Muscle of leg (tissue), 11 donors: ENCODE measurements around the gene ELL3. TPM values are rescaled to one million over a fixed set of nuclear protein-coding genes. Genes with fewer than 3 reads are reported as not detected.

Source experiments
- DNase-seq: peaks from one replicate; pipeline ENCODE4 v3.0.0; 2013
- H3K27ac ChIP-seq: one replicate; pipeline ENCODE4 v1.5.1; 2013; ENCODE audit warnings: mild to moderate bottlenecking, low read length, control low read depth
- H3K27me3 ChIP-seq: one replicate; pipeline ENCODE4 v1.6.1; 2013; ENCODE audit warnings: low read length; ENCODE audit not compliant: control insufficient read depth, insufficient read depth
- H3K36me3 ChIP-seq: one replicate; pipeline ENCODE4 v1.6.1; 2013; ENCODE audit warnings: low read length; ENCODE audit not compliant: control insufficient read depth, insufficient read depth
- H3K4me1 ChIP-seq: one replicate; pipeline ENCODE4 v1.6.1; 2013; ENCODE audit warnings: low read length; ENCODE audit not compliant: control insufficient read depth, insufficient read depth
- H3K4me3 ChIP-seq: one replicate; pipeline ENCODE4 v1.5.1; 2013; ENCODE audit warnings: low read length, control low read depth
- H3K9me3 ChIP-seq: replicated peaks from 2 replicates; pipeline ENCODE4 v1.6.1; 2013; ENCODE audit warnings: low read depth, low read length; ENCODE audit not compliant: control insufficient read depth
- WGBS: methylation state at CpG from one replicate; pipeline ENCODE4 v1.1.5; 2013; ENCODE audit warnings: missing lambda C conversion rate; ENCODE audit not compliant: insufficient coverage; 5-methylcytosine and 5-hydroxymethylcytosine counted together
- polyA plus RNA-seq, 8 donors: library from polyadenylated mRNA; unstranded; fragments of 120-200 nt; gene quantifications; one replicate each; pipeline versions ENCODE4 v1.2.1 to v1.2.3, GENCODE V29; 2013; ENCODE audit warnings: inconsistent platforms in 1 of 8, low replicate concordance in 1 of 8; ENCODE audit not compliant: insufficient read length in 8 of 8, insufficient read depth in 1 of 8
- total RNA-seq: library from RNA; stranded (reverse); fragments of 120-200 nt; gene quantifications from one replicate; pipeline ENCODE4 v1.2.4, GENCODE V29; 2013

Gene ELL3
- total and polyA plus RNA-seq, 9 donors: 1.9 to 4.2 (median 2.7) TPM

DNA sequence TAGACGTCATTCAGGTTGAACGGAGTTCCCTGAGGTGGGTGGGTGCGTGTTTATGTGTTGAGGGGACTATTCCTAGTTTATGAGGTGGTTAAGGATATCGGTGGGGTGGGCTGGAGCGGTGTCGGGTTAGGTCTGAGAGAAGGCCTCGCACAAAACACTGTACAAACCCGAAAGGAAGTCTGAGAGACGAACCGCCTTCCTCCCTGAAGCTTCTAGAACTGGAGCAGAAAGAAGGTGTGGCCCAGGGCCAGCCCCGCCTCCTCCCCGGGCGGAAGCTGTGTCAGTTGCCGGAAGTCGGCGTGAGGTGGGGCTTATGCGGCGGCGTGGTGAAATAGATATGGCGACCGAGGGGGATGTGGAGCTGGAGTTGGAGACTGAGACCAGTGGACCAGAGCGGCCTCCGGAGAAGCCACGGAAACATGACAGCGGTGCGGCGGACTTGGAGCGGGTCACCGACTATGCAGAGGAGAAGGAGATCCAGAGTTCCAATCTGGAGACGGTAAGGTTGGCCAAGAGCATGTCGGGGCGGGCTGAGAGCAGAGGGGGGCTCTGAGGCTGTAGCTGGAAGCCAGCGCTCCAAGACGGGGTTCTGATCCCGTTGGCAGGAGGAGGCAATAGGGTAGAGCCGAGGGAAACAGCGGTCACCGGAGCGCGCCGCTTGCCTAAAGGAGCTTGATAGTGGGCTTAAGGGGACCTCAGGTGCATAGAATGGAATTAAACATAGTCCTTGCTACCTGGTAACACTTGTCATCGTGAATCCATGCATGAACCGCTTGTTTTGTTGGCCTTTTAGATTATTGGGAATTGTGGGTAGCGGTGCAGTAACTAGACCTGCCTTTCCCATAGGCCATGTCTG lies 23.7 kb upstream of the ELL3 start, which contains the start of gene HYPK:
TSS of gene HYPK (plus strand) at position 314 of the 856 bp plus-strand sequence. CDS start at position 338, 24 bp downstream.
- H3K27ac ChIP-seq: peak within 1 kb of the TSS; percentile 97
- peak within 1 kb of the TSS; percentile 90 for H3K4me3 ChIP-seq
- no peaks in the 10 kb centered on the region for H3K9me3 ChIP-seq
- H3K36me3 ChIP-seq: peaks cover 62% of the 10 kb centered on the region
- H3K27me3 ChIP-seq: no peaks in the 10 kb centered on the region
- peaks cover 21% of the 10 kb centered on the region for H3K4me1 ChIP-seq
- DNase-seq: peak; percentile 97
- WGBS: 7% methylated on average over 37 of the region's 44 CpGs

DNA sequence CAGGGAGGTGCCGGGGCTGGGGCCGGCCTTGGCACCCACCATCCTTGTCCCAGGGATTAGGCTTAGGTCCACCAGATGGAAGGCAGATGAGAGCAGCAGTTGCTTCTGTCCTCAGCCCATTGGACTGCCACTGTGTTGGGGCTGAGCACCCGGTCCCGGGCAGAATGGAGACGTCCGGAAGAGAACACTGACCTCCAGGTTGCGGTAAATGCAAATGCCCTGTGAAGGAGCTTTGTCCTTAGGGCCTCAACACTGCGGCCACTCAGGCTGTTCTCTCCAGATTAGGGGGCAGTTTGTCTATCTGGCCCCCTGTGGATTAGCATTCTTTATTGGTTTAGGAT lies 23.1 kb upstream of the ELL3 start, which contains the start of gene SERINC4:
TSS of gene SERINC4 (minus strand) at position 276 of the 341 bp plus-strand sequence. CDS start at position 42, 234 bp downstream.
- DNase-seq: no peak
- Histone ChIP-seq H3K4me3 (peak within 1 kb of the TSS; percentile 90), H3K4me1 (peaks cover 25% of the 10 kb centered on the region), H3K36me3 (peaks cover 62% of the 10 kb centered on the region), H3K27me3 (no peaks in the 10 kb centered on the region), H3K9me3 (no peaks in the 10 kb centered on the region), H3K27ac (peak within 1 kb of the TSS; percentile 97)
- 91% methylated on average over 7 of the region's 8 CpGs for WGBS

DNA sequence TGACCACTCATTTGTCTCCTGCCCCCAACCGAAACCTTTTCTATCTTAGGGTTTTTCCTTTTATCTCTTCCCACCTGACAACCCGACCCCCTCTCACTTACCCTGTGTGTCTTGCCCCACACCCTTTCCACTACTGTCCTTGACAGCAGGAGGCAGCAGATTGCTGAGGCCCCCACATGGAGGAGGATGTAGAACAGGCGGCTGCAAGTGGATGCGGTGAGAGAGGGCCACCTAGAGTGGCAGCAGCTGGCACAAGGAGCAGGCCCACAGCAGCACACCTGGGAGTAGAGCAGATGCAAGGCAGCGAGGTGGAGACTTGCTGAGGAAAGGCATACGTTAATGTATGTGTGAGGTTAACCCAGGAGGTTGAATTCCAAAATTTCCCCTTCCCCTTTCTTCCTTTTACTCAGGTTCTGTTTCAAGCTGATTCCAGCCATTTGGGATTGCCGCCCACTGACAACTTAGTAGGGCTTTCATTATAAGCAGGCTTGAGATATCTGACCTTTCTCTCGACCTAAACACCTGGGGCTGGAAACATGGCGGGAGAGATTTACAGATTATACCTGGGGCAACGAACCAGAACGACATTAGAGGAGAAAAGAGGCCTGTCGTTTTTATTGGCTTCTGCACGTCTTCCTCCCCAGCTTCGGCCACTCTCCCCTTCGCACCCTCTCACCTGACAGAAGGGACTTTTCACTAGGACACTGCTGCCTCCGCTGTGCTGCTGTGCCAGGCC lies 22.6 kb upstream of the ELL3 start:
- DNase-seq: no peak
- Histone ChIP-seq H3K4me1 (peaks cover 30% of the 10 kb centered on the region), H3K27ac (peak overlapping the region; percentile 97), H3K4me3 (no peak overlapping the region), H3K27me3 (no peaks in the 10 kb centered on the region), H3K9me3 (no peaks in the 10 kb centered on the region), H3K36me3 (peaks cover 64% of the 10 kb centered on the region)
- 82% methylated on average over 11 of the region's 16 CpGs for WGBS

- Histone ChIP-seq H3K27me3 (no peaks in the 10 kb centered on the region), H3K4me1 (peaks cover 43% of the 10 kb centered on the region), H3K27ac (peak overlapping the region; percentile 61), H3K4me3 (no peak overlapping the region), H3K9me3 (no peaks in the 10 kb centered on the region), H3K36me3 (peaks cover 59% of the 10 kb centered on the region)
- WGBS: no CpG with 5 or more reads among the region's 3 CpGs
- no peak for DNase-seq
These were observed 19.8 kb upstream of the ELL3 start for GRCh38 chr15:43796566-43796965.

GRCh38 chr15:43795997-43796396 lies 19.2 kb upstream of the ELL3 start:
- no peak for DNase-seq
- Histone ChIP-seq H3K4me1 (peaks cover 41% of the 10 kb centered on the region), H3K36me3 (peaks cover 58% of the 10 kb centered on the region), H3K27ac (no peak overlapping the region), H3K4me3 (no peak overlapping the region), H3K9me3 (no peaks in the 10 kb centered on the region), H3K27me3 (no peaks in the 10 kb centered on the region)

GRCh38 chr15:43795197-43795596 lies 18.4 kb upstream of the ELL3 start:
- Histone ChIP-seq H3K9me3 (no peaks in the 10 kb centered on the region), H3K36me3 (peaks cover 58% of the 10 kb centered on the region), H3K27ac (no peak overlapping the region), H3K27me3 (no peaks in the 10 kb centered on the region), H3K4me1 (peaks cover 38% of the 10 kb centered on the region), H3K4me3 (no peak overlapping the region)
- no peak for DNase-seq
- WGBS: no CpG with 5 or more reads among the region's 2 CpGs

DNA sequence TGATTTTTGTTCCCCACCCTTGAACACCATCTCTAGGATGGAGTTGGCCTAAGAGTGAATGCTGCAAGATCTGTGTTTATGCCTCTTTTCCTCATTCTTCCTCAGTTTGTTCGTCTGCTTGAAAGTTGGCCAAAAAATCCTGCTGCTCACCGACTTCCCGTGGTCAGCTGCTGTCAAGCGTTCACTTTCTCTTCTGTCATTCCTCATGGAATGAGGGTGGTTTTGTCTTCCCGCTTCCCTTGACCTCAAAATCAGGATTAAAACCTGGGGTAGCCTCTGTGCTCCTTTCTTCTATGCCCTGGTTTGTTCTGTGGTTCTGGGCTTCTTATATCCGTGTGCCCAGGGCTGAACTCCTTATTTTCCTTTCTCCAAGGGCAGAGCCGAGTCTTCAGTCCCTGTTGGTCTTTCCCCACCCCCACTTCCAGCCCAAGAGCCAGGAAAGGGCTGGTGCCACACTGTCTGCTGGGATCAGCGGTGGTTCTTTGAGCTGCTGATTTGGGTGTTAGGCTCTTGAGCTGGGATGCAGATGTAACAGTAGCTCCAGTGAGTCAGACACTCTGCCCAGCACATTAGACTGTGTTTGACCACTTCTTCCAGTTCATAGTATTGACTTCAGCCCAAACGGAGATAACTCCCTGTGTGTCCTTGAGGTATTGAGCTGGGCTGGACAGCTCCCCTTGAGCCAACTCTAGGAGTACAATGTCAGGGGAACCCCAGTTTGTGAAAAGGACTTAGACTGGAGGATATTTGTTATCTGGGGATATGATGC lies 17.7 kb upstream of the ELL3 start:
- DNase-seq: no peak

GRCh38 chr15:43793647-43794046 lies 16.9 kb upstream of the ELL3 start:
- DNase-seq: no peak
- H3K27me3 ChIP-seq: no peaks in the 10 kb centered on the region
- peak overlapping the region; percentile 94 for H3K4me3 ChIP-seq
- peaks cover 31% of the 10 kb centered on the region for H3K4me1 ChIP-seq
- H3K27ac ChIP-seq: peak overlapping the region; percentile 99
- peaks cover 43% of the 10 kb centered on the region for H3K36me3 ChIP-seq
- 74% methylated on average over 8 of the region's 10 CpGs for WGBS
- H3K9me3 ChIP-seq: no peaks in the 10 kb centered on the region

More for the DNA sequence above, 17.7 kb upstream of the ELL3 start:
- Histone ChIP-seq H3K27me3 (no peaks in the 10 kb centered on the region), H3K4me1 (peaks cover 31% of the 10 kb centered on the region), H3K27ac (no peak overlapping the region), H3K9me3 (no peaks in the 10 kb centered on the region), H3K36me3 (peaks cover 51% of the 10 kb centered on the region), H3K4me3 (no peak overlapping the region)
- WGBS: 50% methylated on average over 1 of the region's 9 CpGs

- no peaks in the 10 kb centered on the region for H3K9me3 ChIP-seq
- no peaks in the 10 kb centered on the region for H3K27me3 ChIP-seq
- H3K4me1 ChIP-seq: peaks cover 31% of the 10 kb centered on the region
- peaks cover 42% of the 10 kb centered on the region for H3K36me3 ChIP-seq
- H3K27ac ChIP-seq: peak overlapping the region; percentile 99
- peak overlapping the region; percentile 94 for H3K4me3 ChIP-seq
- peak; percentile 69 for DNase-seq
- WGBS: 2% methylated on average over 20 of the region's 33 CpGs
These were observed 16.2 kb upstream of the ELL3 start for GRCh38 chr15:43792761-43793476.
